H9 (cell line): ENCODE results near the gene UCK1. TPM values are rescaled to one million over a fixed set of nuclear protein-coding genes. Genes with fewer than 3 reads are reported as not detected.
A peak's percentile ranks its signal among the peaks of the same experiment; 100 is the strongest.

Source experiments
- DNase-seq: peaks from one replicate; pipeline ENCODE4 v3.0.0-alpha.2; 2017
- H2AFZ ChIP-seq: one replicate; pipeline ENCODE4 v1.6.1; 2013; ENCODE audit warnings: mild to moderate bottlenecking, low read length, control low read depth, moderate library complexity
- H2AK5ac ChIP-seq: 2 replicates; pipeline ENCODE4 v1.6.1; 2013; ENCODE audit warnings: low read length, control low read depth, mixed read lengths; ENCODE audit not compliant: insufficient read length
- H2BK120ac ChIP-seq: one replicate; pipeline ENCODE4 v1.6.1; 2013; ENCODE audit warnings: low read depth, mild to moderate bottlenecking, low read length, control low read depth, inconsistent platforms; ENCODE audit not compliant: poor library complexity, severe bottlenecking
- H2BK12ac ChIP-seq: 2 replicates; pipeline ENCODE4 v1.6.1; 2013; ENCODE audit warnings: low read length, control low read depth, mixed read lengths, low read depth; ENCODE audit not compliant: insufficient read length
- H2BK15ac ChIP-seq: 2 replicates; pipeline ENCODE4 v1.6.1; 2013; ENCODE audit warnings: low read depth, low read length, control low read depth
- H2BK20ac ChIP-seq: one replicate; pipeline ENCODE4 v1.6.1; 2013; ENCODE audit warnings: low read depth, mild to moderate bottlenecking, low read length, control low read depth, inconsistent platforms; ENCODE audit not compliant: poor library complexity, severe bottlenecking
- H2BK5ac ChIP-seq: 2 replicates; pipeline ENCODE4 v1.6.1; 2013; ENCODE audit warnings: low read length, control low read depth, mixed read lengths; ENCODE audit not compliant: insufficient read length
- H3K14ac ChIP-seq: 2 replicates; pipeline ENCODE4 v1.6.1; 2013; ENCODE audit warnings: low read length, control low read depth; ENCODE audit not compliant: insufficient read depth
- H3K18ac ChIP-seq: 2 replicates; pipeline ENCODE4 v1.6.1; 2013; ENCODE audit warnings: low read depth, mild to moderate bottlenecking, mixed read lengths, low read length, control low read depth; ENCODE audit not compliant: insufficient read length
- H3K23ac ChIP-seq: 2 replicates; pipeline ENCODE4 v1.6.1; 2013; ENCODE audit warnings: low read length, control low read depth, mixed read lengths, low read depth; ENCODE audit not compliant: insufficient read length
- H3K23me2 ChIP-seq: 2 replicates; pipeline ENCODE4 v1.6.1; 2013; ENCODE audit warnings: low read depth, mild to moderate bottlenecking, mixed read lengths, low read length, control low read depth; ENCODE audit not compliant: insufficient read length, poor library complexity, severe bottlenecking
- H3K27ac ChIP-seq: 2 replicates; pipeline ENCODE4 v1.5.1; 2013; ENCODE audit warnings: low read length, control low read depth, mixed read lengths, low read depth; ENCODE audit not compliant: insufficient read length
- H3K27me3 ChIP-seq: 2 replicates; pipeline ENCODE4 v1.6.1; 2013; ENCODE audit warnings: low read length, control low read depth, inconsistent platforms; ENCODE audit not compliant: insufficient read depth
- H3K4ac ChIP-seq: 2 replicates; pipeline ENCODE4 v1.6.1; 2013; ENCODE audit warnings: low read depth, mild to moderate bottlenecking, control low read depth, inconsistent platforms, low read length, moderate library complexity
- H3K4me1 ChIP-seq: 2 replicates; pipeline ENCODE4 v1.6.1; 2013; ENCODE audit warnings: low read length, control low read depth, inconsistent platforms; ENCODE audit not compliant: insufficient read depth
- H3K4me2 ChIP-seq: 2 replicates; pipeline ENCODE4 v1.6.1; 2013; ENCODE audit warnings: low read length, control low read depth, mixed read lengths; ENCODE audit not compliant: insufficient read length, insufficient read depth
- H3K56ac ChIP-seq: 2 replicates; pipeline ENCODE4 v1.6.1; 2013; ENCODE audit warnings: low read depth, mild to moderate bottlenecking, mixed read lengths, low read length, control low read depth; ENCODE audit not compliant: insufficient read length
- H3K79me1 ChIP-seq: 2 replicates; pipeline ENCODE4 v1.6.1; 2013; ENCODE audit warnings: low read depth, mild to moderate bottlenecking, moderate library complexity, low read length, control low read depth, inconsistent platforms; ENCODE audit not compliant: insufficient read depth, poor library complexity, severe bottlenecking
- H3K79me2 ChIP-seq: 2 replicates; pipeline ENCODE4 v1.6.1; 2013; ENCODE audit warnings: low read length, control low read depth, inconsistent platforms; ENCODE audit not compliant: insufficient read depth
- H3K9ac ChIP-seq: 2 replicates; pipeline ENCODE4 v1.6.1; 2013; ENCODE audit warnings: low read length, control low read depth, mixed read lengths; ENCODE audit not compliant: insufficient read length; ENCODE audit errors: extremely low read depth
- H3K9me3 ChIP-seq: one replicate; pipeline ENCODE4 v1.6.1; 2013; ENCODE audit warnings: low read depth, low read length, inconsistent platforms; ENCODE audit not compliant: control insufficient read depth
- H3T11ph ChIP-seq: one replicate; pipeline ENCODE4 v1.6.1; 2013; ENCODE audit warnings: mild to moderate bottlenecking, low read length, control low read depth, inconsistent platforms
- H4K20me1 ChIP-seq: one replicate; pipeline ENCODE4 v1.6.1; 2013; ENCODE audit not compliant: control insufficient read depth, insufficient read length, insufficient read depth
- H4K5ac ChIP-seq: 2 replicates; pipeline ENCODE4 v1.6.1; 2013; ENCODE audit warnings: low read depth, mild to moderate bottlenecking, mixed read lengths, low read length, control low read depth; ENCODE audit not compliant: insufficient read length
- H4K8ac ChIP-seq: replicated peaks from 2 replicates; pipeline ENCODE4 v1.6.1; 2013; ENCODE audit warnings: low read length, control low read depth, mixed read lengths, low read depth; ENCODE audit not compliant: insufficient read length
- H4K91ac ChIP-seq: 2 replicates; pipeline ENCODE4 v1.6.1; 2013; ENCODE audit warnings: low read depth, mild to moderate bottlenecking, moderate library complexity, mixed read lengths, low read length, control low read depth; ENCODE audit not compliant: insufficient read length
- H3K27ac Mint-ChIP-seq, 3 experiments: 2 replicates in 2 of 3; 3 replicates in 1 of 3; pipeline ENCODE4 v1.8.0; 2020 to 2021; ENCODE audit warnings: mixed read lengths in 3 of 3, mild to moderate bottlenecking in 1 of 3, moderate library complexity in 1 of 3
- H3K27me3 Mint-ChIP-seq: 2 replicates; pipeline ENCODE4 v1.8.0; 2021; ENCODE audit warnings: low read depth, mild to moderate bottlenecking, moderate library complexity, mixed read lengths
- H3K36me3 Mint-ChIP-seq, 3 experiments: 2 replicates in 2 of 3; 3 replicates in 1 of 3; pipeline ENCODE4 v1.8.0; 2020 to 2021; ENCODE audit warnings: low read depth in 3 of 3, mixed read lengths in 3 of 3; ENCODE audit not compliant: insufficient read depth in 1 of 3
- H3K4me1 Mint-ChIP-seq, 2 experiments: 2 replicates each; pipeline ENCODE4 v1.8.0; 2020; ENCODE audit warnings: mixed read lengths in 2 of 2
- H3K4me3 Mint-ChIP-seq, 2 experiments: 2 replicates in 1 of 2; 3 replicates in 1 of 2; pipeline ENCODE4 v1.8.0; 2020 to 2021; ENCODE audit warnings: mild to moderate bottlenecking in 2 of 2, mixed read lengths in 2 of 2, moderate library complexity in 1 of 2
- H3K9me3 Mint-ChIP-seq, 2 experiments: 2 replicates in 1 of 2; 3 replicates in 1 of 2; pipeline ENCODE4 v1.8.0; 2020; ENCODE audit warnings: mild to moderate bottlenecking in 2 of 2, mixed read lengths in 2 of 2, moderate library complexity in 1 of 2
- WGBS: extraction: QIAGEN DNeasy Blood & Tissue Kit; methylation state at CpG from one replicate; pipeline ENCODE4 v1.1.7; 2013; ENCODE audit warnings: missing lambda C conversion rate, low lambda C conversion rate, mixed read lengths; ENCODE audit not compliant: insufficient read length; ENCODE audit errors: extremely low coverage; 5-methylcytosine and 5-hydroxymethylcytosine counted together
- total RNA-seq: library from RNA; stranded (reverse); gene quantifications from 2 replicates; pipeline ENCODE4 v1.2.1, GENCODE V29; 2021
- TF ChIP-seq, protein P1 (sequence below): fragments of 200-600 bp; sonication (generic); conservative IDR thresholded peaks from 3 replicates; pipeline ENCODE4 v1.8.0; 2021; ENCODE audit warnings: antibody characterized with exemption, mild to moderate bottlenecking

UCK1 gene
- total RNA-seq, 1 experiment from 2014 or later, result 54.2 TPM

- H3T11ph ChIP-seq, result no peak overlapping the region
- H2BK15ac ChIP-seq, result no peak overlapping the region
- peak; percentile 76 for DNase-seq
Measured at GRCh38 chr9:131554087-131554842, 23.2 kb upstream of the UCK1 start.

More at GRCh38 chr9:131554087-131554842, 23.2 kb upstream of the UCK1 start:
- Histone ChIP-seq H3K79me1 (no peaks in the 10 kb centered on the region), H4K8ac (no peak overlapping the region), H4K5ac (no peak overlapping the region), H4K20me1 (no peaks in the 10 kb centered on the region), H3K4me1 (no peaks in the 10 kb centered on the region; the same call in 1 of the 2 replicates), H2BK120ac (no peak overlapping the region), H2AFZ (no peak overlapping the region), H4K91ac (no peak overlapping the region), H3K79me2 (no peaks in the 10 kb centered on the region), H2AK5ac (no peak overlapping the region), H3K4me2 (peak overlapping the region; percentile 34), H3K9me3 (no peaks in the 10 kb centered on the region), H3K4ac (no peak overlapping the region), H3K9ac (no peak overlapping the region), H3K56ac (no peak overlapping the region), H3K18ac (no peak overlapping the region), H2BK20ac (no peak overlapping the region), H3K27me3 (peaks cover 5% of the 10 kb centered on the region; the same call in 1 of the 2 replicates), H3K23me2 (no peaks in the 10 kb centered on the region), H3K14ac (no peak overlapping the region), H3K23ac (no peak overlapping the region), H2BK5ac (no peak overlapping the region), H3K27ac (no peak overlapping the region), H2BK12ac (no peak overlapping the region)
- H3K27me3 Mint-ChIP-seq, result peaks cover 64% of the 10 kb centered on the region
- H3K27ac Mint-ChIP-seq, result no peak overlapping the region
- peaks cover 12 to 13% of the 10 kb centered on the region in 2 experiments; a peak in 4 of 5 replicates for H3K9me3 Mint-ChIP-seq
- no peaks in the 10 kb centered on the region; a peak in 2 of 7 replicates for H3K36me3 Mint-ChIP-seq
- H3K4me1 Mint-ChIP-seq, result peaks cover 2 to 3% of the 10 kb centered on the region in 2 experiments
- TF ChIP-seq, protein P1, sequence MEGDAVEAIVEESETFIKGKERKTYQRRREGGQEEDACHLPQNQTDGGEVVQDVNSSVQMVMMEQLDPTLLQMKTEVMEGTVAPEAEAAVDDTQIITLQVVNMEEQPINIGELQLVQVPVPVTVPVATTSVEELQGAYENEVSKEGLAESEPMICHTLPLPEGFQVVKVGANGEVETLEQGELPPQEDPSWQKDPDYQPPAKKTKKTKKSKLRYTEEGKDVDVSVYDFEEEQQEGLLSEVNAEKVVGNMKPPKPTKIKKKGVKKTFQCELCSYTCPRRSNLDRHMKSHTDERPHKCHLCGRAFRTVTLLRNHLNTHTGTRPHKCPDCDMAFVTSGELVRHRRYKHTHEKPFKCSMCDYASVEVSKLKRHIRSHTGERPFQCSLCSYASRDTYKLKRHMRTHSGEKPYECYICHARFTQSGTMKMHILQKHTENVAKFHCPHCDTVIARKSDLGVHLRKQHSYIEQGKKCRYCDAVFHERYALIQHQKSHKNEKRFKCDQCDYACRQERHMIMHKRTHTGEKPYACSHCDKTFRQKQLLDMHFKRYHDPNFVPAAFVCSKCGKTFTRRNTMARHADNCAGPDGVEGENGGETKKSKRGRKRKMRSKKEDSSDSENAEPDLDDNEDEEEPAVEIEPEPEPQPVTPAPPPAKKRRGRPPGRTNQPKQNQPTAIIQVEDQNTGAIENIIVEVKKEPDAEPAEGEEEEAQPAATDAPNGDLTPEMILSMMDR, result no peak
- peak overlapping the region; percentile 53 to 55; a peak in 3 of 5 replicates for H3K4me3 Mint-ChIP-seq
- no CpG with 5 or more reads among the region's 60 CpGs for WGBS
